GM19395 (cell line): ENCODE data around the gene CCDC196.
A peak's percentile ranks its signal among the peaks of the same experiment; 100 is the strongest.
"Not testable (repeated sequence)": the region's sequence is repeated elsewhere in the genome, so short reads cannot be mapped to it uniquely, and the experiment has no call there.

Experiments used
- ATAC-seq: cut with Tn5 transposase; IDR thresholded peaks from one replicate; pipeline ENCODE4 v1.9.1; 2021; ENCODE audit warnings: mild to moderate bottlenecking, moderate library complexity; ENCODE audit not compliant: unreplicated experiment

CCDC196 gene

DNA sequence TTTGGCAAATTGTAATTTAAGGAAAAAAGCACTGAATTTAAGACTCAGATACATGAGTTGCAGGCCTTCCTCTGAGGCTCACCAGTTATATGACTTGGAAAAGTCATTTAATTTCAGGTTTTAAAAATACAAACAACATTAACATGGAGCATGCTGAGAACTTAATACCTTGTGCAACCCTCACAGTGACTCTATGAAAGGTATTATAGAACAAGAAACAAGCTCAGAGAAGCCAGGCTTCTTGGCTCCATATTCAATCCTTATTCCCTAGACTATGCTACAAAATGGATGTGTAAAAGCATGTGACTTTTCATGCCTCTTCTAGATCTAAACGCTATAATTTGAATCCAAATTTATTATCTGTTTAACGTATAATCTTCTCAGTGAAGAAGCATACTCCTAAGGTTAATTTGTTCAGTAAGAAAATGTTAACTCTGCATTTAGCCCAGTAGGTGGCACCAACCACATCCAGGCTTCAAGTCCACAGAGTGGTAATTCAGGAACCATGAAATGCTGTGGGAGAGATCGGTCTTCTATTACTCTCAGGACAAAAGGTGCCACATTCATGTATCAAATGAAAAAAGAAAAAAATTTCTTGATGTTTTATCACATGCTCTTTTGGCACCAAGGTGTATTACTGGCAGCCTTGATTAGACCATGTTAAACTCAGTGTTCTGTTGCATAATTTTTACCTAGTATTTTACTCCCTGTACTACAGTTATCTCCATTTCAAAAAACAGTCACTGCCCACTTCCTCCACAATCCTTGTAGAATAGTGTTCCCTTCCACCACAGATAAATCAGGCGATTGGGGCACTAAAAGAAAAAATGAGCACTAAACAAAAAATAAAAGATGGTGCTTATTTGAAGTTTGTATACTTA, 9.3 kb downstream of the CCDC196 start:
- ATAC-seq = peak; percentile 90

DNA sequence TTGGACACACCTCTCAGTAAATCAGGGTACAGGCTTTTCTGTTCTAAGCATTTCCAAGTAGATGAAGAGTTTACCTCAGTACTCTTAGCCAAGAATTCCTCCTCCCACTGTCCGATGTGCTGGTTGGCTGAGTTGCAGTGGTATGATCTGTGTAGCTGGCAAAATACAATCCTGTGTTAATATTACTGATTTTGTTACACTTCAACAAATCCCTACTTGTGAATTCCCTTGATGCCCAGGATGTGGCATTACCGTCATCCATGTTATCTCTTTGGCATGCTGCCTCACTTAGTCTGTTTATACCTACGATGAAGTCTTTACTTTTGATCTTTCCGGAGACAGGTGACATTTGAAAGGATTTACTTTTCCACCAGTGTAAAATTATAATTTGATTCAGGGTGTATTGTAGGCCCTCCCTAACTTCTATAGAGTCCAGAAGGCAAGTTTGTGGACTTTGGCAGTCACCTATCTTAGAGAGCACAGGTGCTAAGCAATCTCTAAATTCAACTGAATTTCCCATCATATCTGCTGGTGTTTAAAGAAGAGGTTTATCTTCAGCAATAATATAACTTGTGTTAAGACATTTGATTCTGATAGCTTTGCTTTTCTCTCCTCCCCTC, 10.1 kb downstream of the CCDC196 start:
- no peak for ATAC-seq

DNA sequence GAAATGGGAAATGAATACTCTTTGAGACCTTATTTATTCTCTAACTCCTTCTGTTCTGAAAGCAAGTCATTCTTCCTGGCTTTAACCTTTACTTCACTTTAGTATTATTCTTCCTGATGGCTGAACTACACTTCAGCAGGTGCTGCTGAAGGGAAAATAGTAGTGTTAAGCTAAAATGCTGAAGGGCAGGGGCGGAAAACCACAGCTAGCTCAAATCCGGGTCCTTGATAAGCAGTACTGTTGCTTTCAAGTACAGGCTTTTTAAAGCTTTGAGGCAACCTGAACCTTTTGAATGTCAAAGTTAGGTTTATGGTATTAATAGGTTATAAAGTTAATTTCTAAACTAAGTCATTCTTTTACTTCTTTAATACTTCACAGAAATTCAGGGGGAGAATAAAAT, 10.7 kb downstream of the CCDC196 start:
- ATAC-seq = no peak

DNA sequence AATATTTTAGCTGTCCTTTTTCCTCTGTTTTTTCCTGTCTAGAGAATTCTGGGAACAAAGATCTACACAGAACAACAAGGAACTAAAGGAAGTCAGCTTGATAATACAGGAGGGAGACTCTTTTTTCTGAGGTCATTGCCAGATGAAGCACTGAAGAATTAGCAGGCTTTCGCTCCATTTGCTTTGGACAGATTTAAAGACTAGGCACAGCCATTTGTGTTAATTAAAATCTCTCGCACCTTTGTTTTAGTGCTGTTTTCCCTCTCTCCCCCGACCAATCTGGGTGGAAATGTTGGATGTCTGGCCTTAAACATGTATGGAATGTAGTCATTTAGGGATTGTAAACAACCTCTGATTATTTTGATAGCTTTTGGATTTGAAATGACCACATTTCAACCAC, 12.1 kb downstream of the CCDC196 start:
- no peak for ATAC-seq

DNA sequence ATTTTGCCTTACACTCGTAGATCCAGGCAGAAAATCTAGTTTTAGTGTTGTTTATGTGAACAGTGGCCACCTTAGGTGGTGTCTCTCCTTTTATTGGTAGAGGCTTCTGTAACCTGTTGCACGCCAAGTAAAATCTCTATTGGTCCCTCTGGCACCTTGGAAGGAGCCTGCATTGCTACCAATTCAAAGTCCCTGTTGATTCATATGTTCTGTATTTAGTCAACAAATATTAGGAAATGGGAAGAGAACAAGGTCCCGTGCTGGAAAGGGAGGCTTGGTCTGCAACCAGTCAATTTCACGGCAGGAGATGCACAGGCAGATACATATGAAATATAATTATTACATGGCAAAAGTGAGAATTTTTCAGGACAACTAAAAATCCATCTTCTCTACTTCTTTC, 15.4 kb downstream of the CCDC196 start:
- no peak for ATAC-seq

DNA sequence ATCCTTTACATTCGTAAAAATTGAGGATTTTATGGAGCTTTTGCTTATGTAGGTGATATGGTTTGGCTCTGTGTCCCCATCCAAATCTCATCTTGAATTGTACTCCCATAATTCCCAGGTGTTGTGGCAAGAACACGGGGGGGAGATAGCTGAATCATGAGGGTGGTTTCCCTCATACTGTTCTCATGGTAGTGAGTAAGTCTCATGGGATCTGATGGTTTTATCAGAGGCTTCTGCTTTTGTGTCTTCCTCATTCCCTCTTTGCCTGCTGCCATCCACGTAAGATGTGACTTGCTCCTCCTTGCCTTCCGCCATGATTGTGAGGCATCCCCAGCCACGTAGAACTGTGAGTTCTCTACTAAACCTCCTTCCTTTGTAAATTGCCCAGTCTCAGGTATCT, 16.7 kb downstream of the CCDC196 start:
- not testable (repeated sequence) for ATAC-seq

DNA sequence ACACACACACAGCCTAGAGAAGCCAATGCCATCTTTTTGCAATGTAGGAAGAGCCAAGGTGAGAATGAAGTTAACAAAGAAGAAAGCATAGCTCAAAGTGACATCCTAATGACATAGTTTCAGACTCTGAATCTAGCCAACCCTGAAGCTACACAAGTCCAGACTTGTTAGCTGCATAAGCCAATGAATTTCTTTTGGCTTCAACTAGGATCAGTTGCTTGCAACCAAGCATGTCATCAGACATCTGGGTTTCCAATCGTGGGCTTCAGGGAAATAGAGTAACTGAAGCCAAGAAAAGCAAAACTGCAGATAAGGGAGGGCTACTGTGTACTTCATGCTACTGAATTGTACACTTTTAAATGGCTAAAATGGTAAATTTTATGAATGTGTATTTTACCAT, 17.4 kb downstream of the CCDC196 start:
- no peak for ATAC-seq

DNA sequence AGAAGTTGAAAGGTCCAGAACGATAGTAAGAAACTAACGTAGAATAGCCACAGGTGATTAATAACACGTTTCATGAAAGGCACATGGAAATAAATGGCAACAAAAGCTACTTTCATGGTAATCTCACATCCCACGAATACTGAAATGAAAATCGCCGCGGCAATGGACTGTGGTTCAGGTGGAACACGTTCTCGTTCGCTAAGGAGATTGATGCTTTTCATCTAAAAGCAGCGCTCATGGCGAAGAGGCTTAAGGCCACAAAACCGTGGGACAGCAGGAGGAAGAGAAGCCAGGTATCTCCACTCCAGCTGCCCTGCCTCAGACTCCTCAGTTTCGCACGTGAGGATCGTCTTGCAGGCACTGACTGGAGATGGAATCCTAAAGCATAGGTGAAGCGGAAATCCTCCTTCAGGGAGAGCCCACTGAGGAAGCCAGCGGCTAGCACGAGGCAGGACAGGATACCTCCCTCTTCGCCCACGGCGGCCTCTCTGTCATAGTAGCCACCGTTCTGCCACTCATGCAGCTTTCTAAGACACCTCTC, 21.1 kb downstream of the CCDC196 start:
- peak; percentile 27 for ATAC-seq

DNA sequence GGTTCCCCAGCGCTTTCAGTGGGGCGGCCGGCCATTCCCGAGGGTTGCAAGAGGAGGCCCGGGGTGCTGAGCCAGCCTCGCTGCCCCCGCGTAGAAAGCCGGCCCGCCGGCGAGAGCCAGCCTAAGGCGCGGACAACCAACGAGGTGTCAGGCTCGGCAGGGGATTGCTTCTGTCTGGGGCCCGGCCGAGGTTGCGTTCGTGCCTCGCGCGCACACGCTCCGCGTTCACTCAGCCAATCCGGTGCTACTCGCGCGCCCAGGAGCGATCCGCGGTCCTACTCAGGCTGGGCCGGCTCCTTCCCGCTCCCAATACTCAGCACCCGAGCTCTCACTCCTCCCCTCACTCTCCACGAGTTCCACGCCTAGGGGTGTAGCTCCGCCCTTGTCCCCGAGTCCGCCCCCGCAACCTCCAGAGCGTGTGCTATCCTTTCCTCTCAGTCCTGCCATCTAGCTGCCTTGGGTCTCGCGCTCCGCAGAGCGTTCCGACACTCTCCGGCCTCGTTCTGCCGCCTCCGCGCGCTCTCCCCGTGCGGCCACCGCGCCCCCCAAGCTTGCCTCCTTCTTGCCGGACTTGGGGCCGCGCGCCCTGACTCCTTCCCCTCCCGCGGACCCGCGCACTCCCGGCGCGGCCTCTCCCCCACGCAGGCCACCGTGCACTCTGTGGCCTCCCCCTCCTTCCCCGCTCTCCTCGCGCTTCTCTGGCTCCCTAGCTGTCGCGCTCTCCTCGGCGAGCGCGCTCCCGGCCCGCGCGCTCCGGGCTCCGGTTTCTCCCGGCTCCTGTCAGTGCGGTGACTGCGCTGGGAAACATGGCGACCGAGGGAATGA, 21.8 kb downstream of the CCDC196 start, which contains the start of gene GPHN:
TSS of gene GPHN (plus strand) at position 426 of the 825 bp plus-strand sequence.
- ATAC-seq = peak; percentile 85

DNA sequence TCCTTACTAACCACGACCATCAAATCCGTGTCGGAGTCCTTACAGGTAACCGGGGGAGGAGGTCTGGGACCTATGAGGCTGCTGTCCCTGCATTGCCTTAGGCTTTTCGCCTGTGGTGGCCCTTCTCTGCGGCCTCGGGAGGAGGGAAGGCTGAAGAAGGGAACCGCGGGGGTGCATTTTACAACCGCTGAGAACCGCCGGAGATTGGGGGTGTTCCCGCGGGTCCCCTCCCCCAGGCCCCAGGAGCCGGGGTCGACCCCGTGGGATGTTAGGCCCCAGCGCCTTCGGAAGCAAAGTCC, 22.3 kb downstream of the CCDC196 start:
- no peak for ATAC-seq

DNA sequence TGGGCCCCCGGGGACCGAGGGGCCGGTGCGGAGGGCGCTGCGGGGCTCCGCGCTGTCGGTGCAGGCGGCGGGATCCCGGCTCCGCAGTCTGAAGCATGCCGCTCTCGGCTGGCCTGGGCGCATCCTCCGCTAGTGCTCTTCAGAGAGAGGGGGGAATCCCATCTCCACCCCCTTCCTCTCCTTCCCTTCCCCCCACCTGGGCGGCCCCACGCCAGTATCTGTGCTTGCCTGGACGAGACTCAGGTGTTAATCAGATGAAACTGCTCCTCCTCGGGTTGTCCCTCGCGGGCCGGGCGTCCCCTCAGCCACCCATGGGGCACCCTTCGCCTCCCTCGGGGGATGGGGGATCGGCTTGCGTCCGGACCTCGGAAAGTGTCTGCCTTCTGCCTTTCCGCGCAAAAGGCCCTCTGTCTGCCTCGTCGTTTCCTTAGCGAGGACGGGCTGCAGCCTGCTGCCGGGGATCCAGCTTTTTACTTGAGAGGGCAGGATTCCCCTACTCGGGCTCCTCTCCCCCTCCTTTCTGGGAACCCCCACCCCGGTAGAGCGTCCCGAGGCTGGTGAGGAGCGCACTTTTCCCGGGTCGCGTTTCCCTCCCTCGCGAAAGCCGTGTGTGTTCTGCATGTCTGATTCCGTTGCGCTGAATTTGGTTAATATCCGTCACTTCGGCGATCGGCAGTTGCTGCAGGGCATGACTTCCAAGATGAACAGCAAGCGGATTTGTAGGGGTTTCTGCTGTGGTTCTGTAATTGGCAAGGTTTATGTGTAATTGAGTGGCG, 22.9 kb downstream of the CCDC196 start:
- ATAC-seq = peak; percentile 28

DNA sequence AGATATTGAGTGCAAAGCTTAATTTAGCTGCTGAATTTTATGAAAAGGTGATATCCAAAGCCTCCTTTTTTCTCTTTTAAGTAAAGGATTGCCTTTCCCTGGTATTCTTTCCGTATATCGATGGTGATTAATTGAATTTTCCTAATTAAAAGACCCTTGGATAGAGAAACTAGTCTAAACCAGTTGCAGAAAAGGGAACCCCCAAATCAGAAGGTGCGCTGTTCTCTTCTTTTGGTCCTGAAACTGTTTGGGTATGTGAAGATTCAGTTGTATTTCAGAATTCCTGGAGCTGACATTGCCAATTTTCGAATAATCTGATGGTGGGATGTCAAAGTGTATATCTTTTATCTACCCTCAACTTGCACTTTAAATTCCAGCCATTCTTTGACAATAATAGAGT, 23.7 kb downstream of the CCDC196 start:
- ATAC-seq = no peak

DNA sequence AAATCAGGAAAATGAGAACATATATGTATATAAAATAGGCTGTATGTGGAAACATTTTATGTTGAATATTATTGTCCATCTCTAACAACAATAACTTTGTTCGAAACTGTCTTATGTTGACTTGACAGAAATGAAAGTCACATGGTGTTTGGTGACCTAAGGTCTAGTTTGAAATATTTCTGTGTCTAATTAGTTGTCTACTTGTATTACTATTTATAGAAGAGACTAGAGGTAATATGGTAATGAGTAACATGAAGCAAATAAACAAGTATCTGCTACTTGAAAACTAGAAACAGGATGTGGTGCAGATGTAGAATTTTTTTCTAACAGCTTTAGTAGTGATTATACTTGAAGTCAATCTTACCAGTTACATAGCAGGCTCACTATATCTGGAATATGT, 25.7 kb downstream of the CCDC196 start:
- ATAC-seq = no peak

DNA sequence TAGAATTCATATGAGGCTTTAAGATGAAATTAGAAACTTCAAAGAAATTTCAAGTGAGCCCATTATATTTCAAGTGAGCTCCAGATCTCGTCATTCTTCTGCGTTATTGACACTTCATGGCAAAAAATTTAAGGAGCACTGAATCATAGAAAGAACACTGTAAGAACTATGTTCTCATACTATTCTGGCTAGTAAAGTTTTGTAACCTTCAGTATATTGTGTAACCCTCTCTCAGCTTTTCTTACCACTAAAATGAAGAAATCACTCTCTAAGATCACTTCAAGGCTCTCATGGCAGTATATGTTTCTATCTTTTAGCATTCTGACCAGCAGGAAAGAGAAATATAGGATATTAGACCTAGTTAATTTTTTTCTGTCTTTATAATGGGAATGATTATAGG, 28.0 kb downstream of the CCDC196 start:
- ATAC-seq = no peak

DNA sequence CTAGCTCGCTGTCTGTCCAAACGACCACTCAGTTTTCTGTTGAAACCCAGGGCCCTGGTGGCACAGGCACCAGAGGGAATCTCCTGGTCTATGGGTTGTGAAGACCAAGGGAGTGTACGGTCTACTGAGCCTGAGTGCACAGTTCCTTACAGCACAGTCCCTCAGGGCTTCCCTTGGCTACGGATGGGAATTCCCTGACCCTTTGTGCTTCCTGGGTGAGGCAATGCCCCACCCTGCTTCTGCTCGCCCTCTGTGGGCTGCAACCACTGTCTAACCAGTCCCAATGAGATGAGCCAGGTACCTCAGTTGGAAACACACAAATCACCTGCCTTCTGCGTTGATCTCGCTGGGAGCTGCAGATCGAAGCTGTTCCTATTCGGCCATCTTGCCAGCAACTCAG, 44.4 kb downstream of the CCDC196 start:
- ATAC-seq = no peak

DNA sequence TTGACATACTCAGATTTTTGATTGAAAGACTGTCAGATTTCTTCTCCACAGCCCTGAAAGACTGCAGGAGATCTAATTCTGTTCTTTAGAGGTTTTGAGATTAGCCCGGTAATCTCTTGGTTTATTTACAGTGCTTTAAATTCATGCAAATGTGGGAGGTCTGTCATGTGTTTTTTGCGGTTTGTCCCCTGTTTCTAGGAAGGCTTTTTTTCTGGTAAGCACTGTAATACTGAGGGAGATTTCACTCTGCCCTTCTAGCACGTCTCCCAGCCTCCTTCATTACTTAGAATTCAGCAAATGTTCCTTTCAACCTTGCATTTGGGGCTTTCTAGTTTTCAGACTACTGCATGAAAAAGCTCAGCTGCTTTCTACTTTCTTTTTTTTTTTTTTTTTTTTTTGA, 52.9 kb downstream of the CCDC196 start:
- ATAC-seq = no peak

DNA sequence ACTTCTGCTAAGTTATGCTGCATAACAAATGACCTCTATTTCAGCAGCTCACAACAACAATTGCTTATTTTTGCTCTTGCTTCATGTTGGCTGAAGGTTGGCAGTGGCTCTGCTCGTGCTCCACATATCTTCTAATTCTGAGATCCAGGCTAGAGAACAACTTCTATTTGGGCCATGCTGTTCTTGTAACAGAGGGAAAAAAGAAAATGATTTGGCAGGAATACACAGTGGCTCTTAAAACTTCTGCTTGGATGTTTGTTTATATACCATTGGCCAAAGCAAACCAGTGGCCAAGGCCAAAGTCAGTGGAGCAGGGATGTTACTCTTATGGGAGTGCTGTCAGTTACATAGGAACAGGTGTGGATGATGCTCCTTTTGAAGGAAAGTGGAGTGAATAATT, 53.9 kb downstream of the CCDC196 start:
- ATAC-seq = no peak

DNA sequence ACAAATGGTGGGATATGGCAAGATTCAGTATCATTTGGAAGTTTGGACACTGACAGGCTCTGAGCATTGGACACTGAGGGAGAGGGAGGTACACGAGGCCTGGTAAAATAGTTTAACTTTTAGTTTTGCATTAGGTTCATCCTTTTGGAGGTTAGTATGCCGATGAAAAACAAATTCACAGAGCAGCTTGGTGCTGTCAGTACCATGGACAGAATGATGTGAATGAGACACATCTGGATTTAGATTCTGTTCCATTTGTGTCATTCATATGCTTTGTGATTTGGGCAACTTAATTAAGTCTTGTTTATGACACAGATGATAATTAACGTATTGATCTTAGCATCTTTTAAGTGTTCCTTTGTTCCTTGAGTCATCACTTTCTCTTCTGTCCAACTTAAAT, 55.5 kb downstream of the CCDC196 start:
- ATAC-seq = no peak

DNA sequence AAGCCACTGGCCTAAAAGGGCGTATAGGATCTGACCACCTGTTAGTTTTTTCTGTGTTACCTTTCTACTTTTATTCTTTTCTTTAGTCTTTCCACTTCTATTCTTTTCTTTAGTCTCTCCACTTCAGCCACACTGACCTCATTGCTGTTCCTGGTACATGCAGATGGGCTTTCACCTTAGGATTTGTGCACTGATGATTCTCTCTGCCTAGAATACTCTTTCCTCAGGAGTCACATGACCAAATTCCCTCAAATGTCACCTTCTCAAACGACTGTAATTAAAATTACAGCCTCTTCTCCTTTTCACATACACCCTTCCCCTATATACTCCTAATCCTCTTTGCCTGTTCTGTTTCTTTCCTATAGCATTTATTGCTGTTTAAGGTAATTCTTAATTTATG, 57.8 kb downstream of the CCDC196 start:
- ATAC-seq = no peak

DNA sequence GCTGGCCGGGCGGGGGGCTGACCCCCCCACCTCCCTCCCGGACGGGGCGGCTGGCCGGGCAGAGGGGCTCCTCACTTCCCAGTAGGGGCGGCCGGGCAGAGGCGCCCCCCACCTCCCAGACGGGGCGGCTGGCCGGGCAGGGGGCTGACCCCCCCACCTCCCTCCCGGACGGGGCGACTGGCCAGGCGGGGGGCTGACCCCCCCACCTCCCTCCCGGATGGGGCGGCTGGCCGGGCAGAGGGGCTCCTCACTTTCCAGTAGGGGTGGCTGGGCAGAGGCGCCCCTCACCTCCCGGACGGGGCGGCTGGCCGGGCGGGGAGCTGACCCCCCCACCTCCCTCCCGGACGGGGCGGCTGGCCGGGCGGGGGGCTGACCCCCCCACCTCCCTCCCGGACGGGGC, 59.0 kb downstream of the CCDC196 start:
- ATAC-seq = not testable (repeated sequence)

DNA sequence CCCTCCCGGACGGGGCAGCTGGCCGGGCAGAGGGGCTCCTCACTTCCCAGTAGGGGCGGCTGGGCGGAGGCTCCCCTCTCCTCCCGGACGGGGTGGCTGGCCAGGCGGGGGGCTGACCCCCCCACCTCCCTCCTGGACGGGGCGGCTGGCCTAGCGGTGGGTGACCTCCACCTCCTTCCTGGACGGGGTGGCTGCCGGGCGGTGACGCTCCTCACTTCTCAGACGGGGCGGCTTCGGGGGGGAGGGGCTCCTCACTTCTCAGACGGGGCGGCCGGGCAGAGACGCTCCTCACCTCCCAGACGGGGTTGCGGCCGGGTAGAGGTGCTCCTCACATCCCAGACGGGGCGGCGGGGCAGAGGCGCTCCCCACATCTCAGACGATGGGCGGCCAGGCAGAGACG, 59.6 kb downstream of the CCDC196 start:
- ATAC-seq = not testable (repeated sequence)
